Midbrain (tissue), 1 donor: Measurements from ENCODE around the gene WWOX.
A peak's percentile ranks its signal among the peaks of the same experiment; 100 is the strongest.

Experiments
- DNase-seq: peaks from one replicate; lab custom pipeline; 2025; lab: John Stamatoyannopoulos, UW

WWOX gene

GRCh38 chr16:78770353-78771091 is 671.1 kb downstream of the WWOX start:
- peak; percentile 81 for DNase-seq

GRCh38 chr16:78773291-78773702 is 673.8 kb downstream of the WWOX start:
- DNase-seq, result no peak

GRCh38 chr16:78773706-78774105 is 674.3 kb downstream of the WWOX start:
- no peak for DNase-seq

- DNase-seq, result no peak
These were observed 675.7 kb downstream of the WWOX start for GRCh38 chr16:78775161-78775561.

- no peak for DNase-seq
These were observed 678.9 kb downstream of the WWOX start for GRCh38 chr16:78778101-78779004.

GRCh38 chr16:78780808-78781207 is 681.4 kb downstream of the WWOX start:
- DNase-seq, result no peak

GRCh38 chr16:78782572-78782971 is 683.1 kb downstream of the WWOX start:
- no peak for DNase-seq

GRCh38 chr16:78783570-78784079 is 684.2 kb downstream of the WWOX start:
- DNase-seq, result no peak

- DNase-seq, result no peak
These were observed 685.3 kb downstream of the WWOX start for GRCh38 chr16:78784771-78785170.

- DNase-seq, result no peak
These were observed 685.8 kb downstream of the WWOX start for GRCh38 chr16:78785218-78785617.

- no peak for DNase-seq
These were observed 687.2 kb downstream of the WWOX start for GRCh38 chr16:78786635-78787034.

GRCh38 chr16:78788276-78788675 is 688.8 kb downstream of the WWOX start:
- no peak for DNase-seq

GRCh38 chr16:78788696-78789095 is 689.2 kb downstream of the WWOX start:
- no peak for DNase-seq

- DNase-seq, result no peak
These were observed 690.1 kb downstream of the WWOX start for GRCh38 chr16:78789561-78789960.

GRCh38 chr16:78791011-78791410 is 691.6 kb downstream of the WWOX start:
- DNase-seq, result no peak

- DNase-seq, result no peak
These were observed 692.5 kb downstream of the WWOX start for GRCh38 chr16:78791926-78792325.

- no peak for DNase-seq
These were observed 693.5 kb downstream of the WWOX start for GRCh38 chr16:78792952-78793351.

- DNase-seq, result no peak
These were observed 695.3 kb downstream of the WWOX start for GRCh38 chr16:78794581-78795250.

GRCh38 chr16:78795433-78795832 is 696.0 kb downstream of the WWOX start:
- DNase-seq, result no peak

- DNase-seq, result peak; percentile 56
These were observed 696.9 kb downstream of the WWOX start for GRCh38 chr16:78796221-78796866.

- no peak for DNase-seq
These were observed 700.0 kb downstream of the WWOX start for GRCh38 chr16:78799429-78799828.

- no peak for DNase-seq
These were observed 701.1 kb downstream of the WWOX start for GRCh38 chr16:78800523-78800922.
